Stimulated activated CD4-positive, alpha-beta T cell treated with anti-CD3 and anti-CD28 coated beads, Interleukin-1b, Interleukin-23, amount 100 ng/mL, for 48 hours (primary cell): Measurements from ENCODE around the gene ZBTB46.
"Not testable (repeated sequence)": the region's sequence is repeated elsewhere in the genome, so short reads cannot be mapped to it uniquely, and the experiment has no call there.

ENCODE experiments used
- DNase-seq: peaks from one replicate; pipeline ENCODE4 v3.0.0-alpha.2; 2020

Gene ZBTB46

DNA sequence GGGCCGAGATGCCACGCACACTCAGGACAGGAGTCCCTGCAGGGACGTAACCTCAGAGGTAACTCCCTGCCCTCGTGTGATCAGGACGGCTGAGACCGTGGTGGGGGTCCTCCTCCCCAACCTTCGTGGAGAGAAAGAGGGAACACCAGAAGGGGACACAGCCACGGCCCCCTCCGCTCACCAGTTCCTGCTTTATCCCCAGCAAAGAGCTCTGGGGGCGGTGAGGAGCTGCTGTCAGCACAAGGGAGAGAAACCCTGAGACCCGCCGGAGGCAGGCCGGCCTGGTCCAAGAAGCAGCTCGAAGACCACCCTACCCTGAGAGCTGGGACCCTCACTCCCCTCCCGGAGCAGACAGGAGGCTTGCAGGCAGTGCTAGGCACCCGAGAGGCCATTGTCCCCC lies 47.1 kb downstream of the ZBTB46 start:
- DNase-seq, result no peak

DNA sequence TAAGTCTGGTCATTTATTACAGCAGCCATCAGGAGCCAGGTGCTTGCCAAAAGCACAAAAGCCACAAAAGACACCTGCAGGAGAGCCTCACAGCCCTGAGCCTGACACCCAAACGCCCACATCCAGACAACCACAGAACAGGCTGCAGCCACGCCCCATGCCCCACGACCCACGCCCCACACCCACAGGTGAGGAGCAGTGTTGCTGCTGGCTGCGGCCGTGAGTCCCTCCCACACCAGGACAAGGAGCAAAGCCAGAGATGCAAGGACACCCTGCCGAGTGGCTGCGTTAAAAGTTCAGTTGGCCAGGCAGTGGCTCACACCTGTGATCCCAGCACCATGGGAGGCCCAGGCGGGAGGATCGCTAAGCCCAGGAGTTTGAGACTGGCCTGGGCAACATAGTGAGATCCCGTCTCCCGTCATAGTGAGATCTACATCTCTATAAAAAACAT lies 48.5 kb downstream of the ZBTB46 start:
- DNase-seq, result no peak

DNA sequence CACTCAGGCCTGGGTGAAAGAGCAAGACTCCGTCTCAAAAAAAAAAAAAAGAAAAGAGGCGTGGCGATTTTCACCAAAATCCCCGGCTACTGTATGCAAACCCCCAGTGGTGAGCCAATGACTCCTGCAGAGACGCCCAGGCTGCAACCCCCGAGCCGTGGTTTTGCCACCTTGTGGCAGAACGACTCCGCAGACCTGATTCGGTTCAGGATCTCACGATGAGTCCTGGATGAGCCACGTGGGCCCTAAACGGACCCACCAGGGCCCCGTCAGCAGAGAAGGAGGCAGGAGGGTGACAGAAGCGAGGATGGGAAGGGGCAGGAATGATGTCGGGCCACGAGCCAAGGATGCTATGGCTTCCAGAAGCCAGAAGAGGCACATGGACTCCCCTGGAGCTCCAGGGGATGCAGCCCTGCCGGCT lies 49.0 kb downstream of the ZBTB46 start:
- DNase-seq, result peak; percentile 20

DNA sequence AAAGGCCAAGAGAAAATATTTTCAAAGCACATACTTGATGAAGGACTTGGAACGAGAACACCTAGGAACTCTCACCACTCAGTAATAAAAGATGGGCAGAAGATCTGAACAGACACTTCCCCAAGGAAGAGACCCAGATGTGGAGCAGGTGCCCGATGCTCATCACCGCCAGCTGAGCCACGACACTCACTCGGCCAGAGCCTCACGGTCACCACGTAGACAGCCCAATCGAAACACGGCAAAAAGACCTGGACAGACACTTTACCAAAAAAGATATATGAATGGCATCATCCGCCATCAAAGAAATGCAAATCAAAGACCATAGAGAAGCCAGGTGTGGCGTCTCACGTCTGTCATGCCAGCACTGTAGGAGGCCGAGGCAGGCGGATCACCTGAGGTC lies 49.9 kb downstream of the ZBTB46 start:
- no peak for DNase-seq

DNA sequence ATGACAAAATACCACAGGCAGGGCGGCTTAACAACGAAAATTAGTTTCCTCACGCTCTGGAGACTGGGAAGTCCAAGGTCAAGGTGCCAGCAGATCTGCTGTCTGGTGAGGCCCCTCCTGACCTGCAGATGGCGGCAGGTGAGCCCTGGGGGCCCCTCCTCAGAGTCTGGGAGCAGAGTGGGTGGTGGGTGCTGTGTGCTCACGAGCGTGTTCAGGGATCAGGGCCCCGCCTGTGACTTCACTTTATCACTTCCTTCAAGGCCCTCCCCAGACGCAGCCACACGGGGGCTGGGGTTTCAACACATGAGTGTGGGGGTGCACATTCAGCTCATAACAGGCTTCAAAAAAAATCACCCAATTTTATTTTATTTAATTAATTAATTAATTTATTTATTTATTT lies 52.2 kb downstream of the ZBTB46 start:
- no peak for DNase-seq

DNA sequence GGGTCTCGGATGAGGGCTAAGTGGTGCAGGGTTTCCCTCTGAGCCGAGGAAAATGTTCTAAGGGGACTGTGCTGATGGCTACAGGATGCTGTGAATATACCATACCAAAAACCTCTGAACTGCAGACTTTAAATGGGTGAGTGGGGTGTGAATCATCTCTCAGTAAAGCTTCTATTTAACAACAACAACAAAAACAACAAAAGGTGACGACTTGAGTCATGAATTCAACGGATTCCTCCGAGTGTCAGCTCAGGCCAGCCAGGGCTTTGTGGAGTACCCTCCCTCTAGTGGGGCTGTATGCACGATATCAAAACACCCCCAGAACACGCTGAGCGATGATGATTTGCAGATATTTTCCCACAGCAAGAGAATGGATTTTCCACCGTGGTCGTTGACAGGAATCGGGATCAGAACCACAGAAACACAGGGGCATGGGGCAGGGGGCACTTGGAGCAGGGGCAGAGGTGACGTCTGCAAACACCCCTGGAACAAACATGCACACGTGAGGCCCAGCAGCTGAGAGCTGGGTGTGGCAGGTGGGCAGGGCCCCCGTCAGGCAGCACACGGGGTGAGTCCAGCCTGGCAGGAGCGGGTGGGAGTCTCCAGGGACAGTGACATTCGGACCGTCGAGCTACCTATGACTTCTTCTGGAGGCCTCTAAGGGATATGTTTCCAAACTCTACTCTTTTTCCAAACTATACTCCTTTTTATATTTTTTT lies 52.9 kb downstream of the ZBTB46 start:
- no peak for DNase-seq

DNA sequence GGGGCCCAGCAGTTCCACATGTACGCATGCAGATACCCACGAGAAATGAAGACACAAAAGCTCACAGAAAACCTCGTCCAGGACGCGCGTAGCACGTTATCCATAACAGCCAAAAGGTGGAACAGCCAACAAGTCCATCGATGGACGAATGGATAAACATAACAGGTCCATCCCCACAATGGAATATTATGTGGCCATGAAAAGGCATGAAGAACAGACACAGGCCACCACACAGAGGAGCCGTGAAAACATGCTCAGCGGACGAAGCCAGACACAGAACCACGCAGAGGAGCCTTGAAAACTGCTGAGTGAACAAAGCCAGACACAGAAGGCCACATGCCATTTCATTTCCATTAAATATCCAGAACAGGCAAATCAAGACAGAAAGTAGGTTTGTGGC lies 53.5 kb downstream of the ZBTB46 start:
- no peak for DNase-seq

DNA sequence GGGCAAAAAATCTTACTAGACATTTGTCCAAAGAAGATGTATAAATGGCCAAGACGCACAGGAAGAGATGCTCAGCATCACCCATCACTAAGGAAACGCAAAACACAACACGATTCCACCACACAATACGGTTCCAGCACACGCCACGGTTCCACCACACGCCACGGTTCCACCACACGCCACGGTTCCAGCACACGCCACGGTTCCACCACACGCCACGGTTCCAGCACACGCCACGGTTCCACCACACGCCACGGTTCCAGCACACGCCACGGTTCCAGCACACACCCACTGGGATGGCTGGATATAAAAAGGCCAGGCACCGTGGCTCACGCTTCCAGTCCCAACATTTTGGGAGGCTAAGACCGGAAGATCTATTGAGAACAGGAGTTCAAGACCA lies 54.2 kb downstream of the ZBTB46 start:
- not testable (repeated sequence) for DNase-seq

DNA sequence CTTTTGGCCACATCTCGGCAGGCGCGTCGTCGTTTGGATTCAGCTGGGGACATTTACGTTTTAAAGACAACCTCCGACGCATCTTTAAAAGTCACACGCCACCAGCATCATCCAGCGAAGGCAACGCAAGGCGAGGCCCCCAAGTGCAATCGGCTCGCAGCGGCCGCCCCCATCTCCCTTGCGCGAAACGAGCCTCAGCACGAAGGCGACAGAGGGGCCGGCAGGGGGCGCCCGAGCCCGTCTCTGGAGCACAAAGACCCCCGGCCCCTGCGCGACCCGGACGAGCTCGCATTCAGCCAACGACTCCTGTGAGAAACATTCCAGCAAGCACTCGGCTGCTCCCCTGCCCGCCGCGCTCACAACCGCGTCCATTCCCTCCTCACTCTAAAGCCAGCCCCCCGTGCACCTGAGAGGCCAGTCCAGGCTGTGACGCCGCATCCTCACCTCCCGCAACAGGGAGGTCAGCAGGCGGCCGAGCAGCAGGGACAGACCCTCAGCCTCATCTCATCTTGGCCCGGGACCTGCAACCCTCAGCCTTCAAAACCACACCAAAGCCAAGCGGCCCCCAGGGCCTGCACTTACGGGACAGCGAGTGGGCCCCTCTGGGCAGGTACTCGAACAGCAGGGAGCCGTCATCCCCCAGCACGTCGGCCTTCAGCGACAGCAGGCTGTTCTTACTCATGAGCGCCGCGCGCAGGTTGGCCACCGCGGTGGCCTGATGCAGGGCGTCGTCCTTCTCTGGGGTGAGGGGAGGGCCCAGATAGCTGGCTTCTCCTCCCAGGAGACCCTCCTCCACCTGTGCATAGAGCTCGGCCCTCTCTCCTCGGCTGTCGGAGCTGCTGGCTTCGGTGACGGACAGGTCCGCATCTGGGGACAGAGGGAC lies 55.7 kb downstream of the ZBTB46 start:
- peak; percentile 30 for DNase-seq

DNA sequence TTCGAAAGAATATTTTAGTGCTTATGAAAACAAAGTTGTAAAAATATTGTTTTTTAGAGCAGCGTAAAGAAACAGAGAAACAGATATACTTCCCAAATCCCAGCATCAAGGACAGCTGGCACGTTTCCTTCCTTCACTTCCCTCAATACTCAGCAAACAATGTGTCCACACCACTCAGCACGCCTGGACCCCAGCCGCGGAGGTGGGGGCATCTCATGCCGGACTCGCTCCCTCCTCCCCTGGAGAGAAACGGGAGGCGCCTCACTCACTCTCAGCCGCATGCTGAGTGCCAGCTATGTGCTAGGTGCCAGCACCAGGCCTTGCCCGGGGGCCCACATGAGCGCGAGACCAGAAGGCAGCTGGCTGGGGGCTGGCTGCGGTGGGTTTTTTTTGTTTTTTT lies 56.8 kb downstream of the ZBTB46 start:
- DNase-seq, result no peak

DNA sequence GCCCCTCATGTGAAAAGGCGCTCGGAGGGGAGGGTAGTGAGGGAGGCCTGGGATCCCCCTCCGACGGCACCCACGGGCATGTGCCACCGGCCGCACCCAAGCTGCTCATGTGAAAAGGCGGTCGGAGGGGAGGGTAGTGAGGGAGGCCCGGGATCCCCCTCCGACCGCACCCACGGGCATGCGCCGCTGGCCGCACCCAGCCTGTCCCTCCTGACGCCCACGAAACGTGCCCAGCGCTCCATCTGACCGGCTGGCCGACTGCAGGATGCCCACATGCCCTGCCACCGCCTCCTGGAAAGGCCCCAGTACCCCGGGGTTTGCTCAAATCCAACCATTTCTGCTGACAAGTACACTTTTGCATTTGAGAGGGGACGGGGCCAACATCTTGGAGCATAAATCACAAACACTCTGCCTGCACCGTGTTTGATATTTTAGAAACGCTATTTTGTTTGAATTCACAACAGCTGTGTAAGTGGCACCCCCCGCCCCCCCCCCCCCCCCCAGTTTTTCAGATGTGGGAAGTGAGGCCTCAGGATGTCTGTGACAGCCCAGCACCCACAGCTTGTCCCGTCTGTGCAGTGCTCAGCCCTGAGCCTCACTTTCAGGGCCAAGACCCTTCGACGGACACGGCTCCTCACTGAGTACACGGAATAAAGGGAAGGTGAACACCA lies 57.4 kb downstream of the ZBTB46 start:
- DNase-seq, result no peak

DNA sequence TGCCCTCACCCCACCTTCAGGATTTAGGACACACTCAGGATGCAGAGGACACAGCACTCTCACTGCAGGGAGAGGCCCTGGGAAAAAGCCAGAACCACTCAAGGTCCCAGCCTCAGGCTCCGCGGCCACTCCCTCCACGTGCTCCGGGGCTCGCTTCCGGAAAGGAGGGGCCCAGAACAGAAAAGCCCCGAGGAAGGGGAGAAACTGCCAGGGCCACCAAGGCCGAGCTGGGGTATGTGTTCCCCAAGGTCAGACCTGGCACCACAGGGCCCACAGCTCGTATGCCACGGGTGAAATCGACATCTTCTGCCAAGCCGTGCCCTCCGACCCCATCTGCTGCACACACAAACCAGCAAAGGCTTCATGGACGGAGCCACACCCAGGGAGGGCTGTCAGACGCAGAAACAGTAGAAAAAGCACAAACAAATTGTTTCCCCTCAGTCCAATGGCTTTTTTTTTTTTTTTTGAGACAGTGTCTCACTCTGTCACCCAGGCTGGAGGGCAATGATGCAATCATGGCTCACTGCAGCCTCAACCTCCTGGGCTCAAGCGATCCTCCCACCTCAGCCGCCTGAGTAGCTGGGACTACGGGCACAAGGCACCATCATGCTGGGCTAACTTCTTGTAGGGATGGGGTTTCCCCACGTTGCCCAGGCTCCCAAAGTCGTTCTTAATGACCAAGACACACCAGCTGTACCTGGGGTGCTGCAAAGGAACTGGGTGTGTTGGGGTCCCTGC lies 58.1 kb downstream of the ZBTB46 start:
- no peak for DNase-seq

DNA sequence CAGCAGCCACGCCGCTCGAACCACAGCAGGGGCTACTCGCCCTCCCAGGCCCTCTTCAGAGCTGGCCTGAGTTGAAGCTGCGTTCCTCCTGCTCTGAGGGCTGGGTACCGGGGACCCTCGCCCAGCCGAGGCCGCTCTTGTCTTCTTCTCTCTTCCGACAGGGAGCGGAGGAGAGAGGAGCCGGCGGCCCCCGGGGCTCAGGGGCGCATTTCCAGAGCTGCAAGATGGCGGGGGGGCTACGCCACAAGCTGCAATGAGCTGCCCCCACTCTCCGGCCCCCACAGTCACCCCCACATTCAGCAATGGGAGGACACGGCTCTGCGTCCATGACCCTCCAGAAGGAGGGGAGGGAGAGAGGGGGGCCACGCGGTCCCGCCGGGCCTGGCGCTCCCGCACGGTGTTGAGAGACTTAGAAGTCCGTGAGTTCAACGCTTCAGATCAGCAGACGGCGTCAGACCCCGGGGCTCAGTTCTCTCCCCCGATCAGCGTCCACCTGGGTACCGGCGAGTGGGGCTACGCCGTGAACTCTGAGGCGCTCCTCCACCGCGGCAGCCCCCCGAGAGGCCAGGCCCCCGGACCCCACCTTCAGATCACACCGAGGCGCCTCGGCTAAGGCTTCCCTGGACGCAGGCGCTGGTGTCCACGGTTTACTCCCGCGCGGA lies 59.9 kb downstream of the ZBTB46 start:
- no peak for DNase-seq

DNA sequence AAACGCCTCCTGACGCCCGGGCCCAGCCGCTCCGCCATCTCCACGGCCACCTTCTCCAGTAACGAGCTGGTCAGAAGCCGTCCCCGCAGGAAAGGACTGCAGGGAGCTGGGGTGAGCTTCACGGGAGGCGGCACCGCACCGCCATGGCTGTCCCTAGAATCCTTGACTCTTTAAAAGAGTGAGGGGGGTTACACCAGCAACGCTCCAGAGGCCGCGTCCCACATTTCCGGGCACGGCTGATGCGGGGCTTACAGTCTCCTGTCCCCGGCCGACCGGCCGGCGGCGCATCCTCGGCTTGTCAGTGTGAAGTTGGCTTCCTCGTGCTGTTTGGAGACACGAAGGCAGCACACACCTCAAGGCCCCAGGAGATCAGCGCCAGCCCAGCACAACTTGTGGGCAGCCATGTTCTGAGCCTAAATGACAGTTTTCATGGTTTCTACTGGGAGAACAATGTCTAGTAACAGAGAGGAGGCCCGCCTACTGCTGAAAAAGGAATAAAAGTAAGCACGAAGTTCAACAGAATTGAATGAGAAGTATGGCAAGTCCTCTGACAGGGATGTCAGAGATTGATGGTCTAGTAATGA lies 61.1 kb downstream of the ZBTB46 start:
- DNase-seq, result no peak

DNA sequence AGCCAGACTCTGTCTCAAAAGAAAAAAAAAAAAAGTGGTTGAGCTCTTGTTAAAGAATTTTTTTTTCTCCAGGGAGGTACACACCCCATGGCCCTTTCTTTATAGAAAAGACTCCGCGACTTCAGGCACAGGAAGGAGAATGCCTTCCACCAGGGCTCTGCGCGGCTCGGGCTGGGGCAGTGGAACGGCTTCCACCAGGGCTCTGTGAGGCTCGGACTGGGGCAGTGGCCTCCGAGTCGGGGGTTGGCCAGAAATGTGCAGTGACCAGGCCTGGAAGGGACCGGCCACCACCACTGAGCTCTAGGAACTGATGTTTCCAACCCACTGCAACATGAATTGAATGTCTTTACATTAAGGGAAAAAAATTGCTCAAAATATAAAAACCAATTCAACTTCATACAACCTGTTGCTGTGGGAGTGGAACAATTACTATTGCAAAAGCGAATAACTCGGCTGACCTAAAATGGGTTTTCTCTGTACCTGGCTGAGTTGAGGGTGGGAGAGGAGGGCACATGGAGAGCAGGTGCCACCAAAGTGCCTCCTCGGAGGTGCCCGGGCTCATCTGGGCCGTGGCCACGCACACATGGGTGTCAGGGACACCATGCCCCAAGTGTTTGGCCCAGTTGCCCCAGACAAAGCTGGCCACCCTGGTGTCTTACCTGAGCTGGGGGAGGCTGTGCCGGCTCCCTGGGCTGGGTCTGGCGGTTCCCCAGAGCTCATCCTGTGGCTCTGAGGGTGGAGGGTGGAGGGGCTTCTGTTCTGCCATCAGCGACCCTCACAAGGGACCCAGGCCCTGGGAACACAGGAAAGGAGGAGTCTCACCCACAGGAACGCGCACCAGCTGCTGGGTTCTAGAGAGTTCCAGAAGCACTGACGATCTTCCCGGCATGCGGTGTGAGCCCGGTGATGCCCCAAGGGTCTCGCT lies 62.2 kb downstream of the ZBTB46 start:
- no peak for DNase-seq

DNA sequence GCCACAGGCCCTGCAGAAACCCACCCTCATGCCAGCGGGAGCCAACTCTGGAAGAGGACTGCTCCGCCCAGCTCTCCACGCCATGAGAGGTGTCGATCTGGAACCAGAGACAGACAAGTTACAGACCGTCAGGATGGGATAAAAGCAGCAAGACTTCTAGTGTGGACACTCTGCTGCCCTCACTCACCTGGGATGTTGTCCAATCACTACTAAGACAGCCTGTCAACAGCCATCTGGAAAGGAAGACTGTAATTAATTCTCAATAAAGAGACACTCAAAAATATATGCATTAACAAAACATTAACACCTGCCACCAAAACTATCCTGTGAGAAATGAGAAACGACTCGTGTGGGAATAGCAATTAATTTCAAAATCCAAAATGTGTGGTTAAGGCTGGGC lies 63.2 kb downstream of the ZBTB46 start:
- no peak for DNase-seq

DNA sequence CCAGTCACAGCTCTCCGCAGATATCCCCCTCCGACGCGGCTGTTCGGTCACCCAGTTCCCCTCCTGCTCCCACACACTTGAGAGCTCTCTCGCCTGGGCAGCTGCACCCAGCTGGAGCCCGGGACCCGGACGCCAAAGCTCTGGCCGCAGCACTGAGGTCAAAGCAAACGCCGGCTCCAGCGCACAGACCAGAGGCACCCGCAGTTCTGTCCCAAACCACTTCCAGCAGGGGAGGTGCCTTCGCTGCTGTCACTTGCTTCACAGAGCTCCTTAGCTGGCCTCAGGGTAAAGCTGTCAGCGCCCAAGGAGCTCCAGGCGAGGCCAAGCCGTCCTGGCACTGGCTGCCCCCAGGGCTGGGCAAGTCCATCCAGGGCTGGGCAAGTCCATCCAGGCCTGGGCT lies 63.6 kb downstream of the ZBTB46 start:
- no peak for DNase-seq

DNA sequence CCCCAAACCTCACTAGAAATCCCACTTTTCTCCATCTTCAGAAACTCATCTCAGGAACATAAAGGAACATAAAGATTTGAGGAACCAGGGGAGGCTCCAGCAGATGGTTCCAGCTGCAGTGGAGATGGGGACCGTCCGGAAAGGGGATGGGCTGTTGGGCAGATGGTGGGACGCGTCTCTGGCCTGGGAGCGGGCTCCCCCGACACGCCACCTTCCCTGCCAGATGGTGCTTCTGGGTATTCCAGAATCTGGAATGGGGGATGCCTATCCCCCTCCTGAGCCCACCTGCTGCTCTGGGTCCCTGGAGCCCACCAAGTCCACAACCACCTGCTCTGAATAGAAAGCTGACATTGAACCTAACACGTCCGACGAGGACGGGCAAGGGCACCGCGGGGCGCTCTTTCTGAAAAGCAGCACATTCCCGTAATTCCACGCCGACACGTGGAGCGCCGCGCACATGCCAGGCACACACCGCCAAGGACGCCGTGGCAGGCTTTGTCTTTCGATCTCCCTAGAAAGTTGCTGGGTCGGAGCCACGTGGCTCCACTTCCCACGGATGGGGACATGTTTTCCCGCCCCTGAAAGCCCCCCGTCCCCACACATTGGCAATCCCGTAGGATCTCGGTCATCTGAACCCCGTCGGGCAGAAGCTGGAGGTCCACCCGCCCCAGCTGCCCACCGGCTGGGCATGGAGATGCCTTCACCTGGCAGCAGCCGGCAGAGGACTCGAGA lies 64.2 kb downstream of the ZBTB46 start:
- DNase-seq, result no peak

DNA sequence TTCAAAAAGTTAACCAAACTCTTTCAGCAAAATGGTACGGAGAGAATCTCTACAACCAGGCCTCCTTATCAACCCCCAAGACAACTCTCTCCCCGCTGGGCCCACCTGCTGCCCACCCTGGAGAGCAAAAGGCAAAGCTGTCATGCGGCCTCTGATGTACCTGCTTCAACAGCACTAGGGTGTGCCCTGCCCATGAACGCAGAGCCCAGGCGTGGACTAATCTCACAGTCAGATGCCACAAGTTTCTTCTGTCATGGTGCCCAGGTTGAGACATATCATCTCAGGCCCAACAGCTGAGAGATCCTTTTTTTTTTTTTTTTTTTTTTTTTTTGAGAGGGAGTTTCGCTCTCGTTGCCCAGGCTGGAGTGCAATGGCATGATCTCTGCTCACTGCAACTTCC lies 65.2 kb downstream of the ZBTB46 start:
- DNase-seq, result no peak
